IMR-90 (cell line): ENCODE measurements around the gene PSME4. TPM values are rescaled to one million over a fixed set of nuclear protein-coding genes. Genes with fewer than 3 reads are reported as not detected.

Source experiments
- ATAC-seq: fragments of 200-7000 bp; cut with Tn5 transposase; 2 replicates; pipeline ENCODE4 v1.9.1; 2020; ENCODE audit warnings: low read depth, mild to moderate bottlenecking, moderate library complexity
- BruUV-seq: library from RNA; stranded (reverse); fragments of 400-500 nt; replicated peaks from 2 replicates; lab custom pipeline; 2021; lab: Mats Ljungman, UMichigan
- CTCF ChIA-PET: fragments of 300-600 bp; formaldehyde crosslinking; extraction: SDS; loops from one replicate; lab custom pipeline; 2021; ENCODE audit warnings: antibody characterized with exemption; lab: Yijun Ruan, JAX
- POLR2A ChIA-PET: fragments of 300-600 bp; sonication (Branson Sonifier 250); formaldehyde crosslinking; loops from one replicate; lab custom pipeline; 2022; ENCODE audit warnings: antibody characterized with exemption; ENCODE audit not compliant: unreplicated experiment; lab: Charles Lee
- DNase-seq: peaks from one replicate; pipeline ENCODE4 v3.0.0; 2013
- H2AFZ ChIP-seq: replicated peaks from 2 replicates; pipeline ENCODE3; 2013; ENCODE audit warnings: low read length, mild to moderate bottlenecking; ENCODE audit not compliant: poor library complexity
- H2AK5ac ChIP-seq: 2 replicates; pipeline ENCODE4 v1.6.1; 2013; ENCODE audit warnings: low read depth, low read length, inconsistent platforms
- H2AK9ac ChIP-seq: replicated peaks from 2 replicates; pipeline ENCODE3; 2013; ENCODE audit warnings: mild to moderate bottlenecking, low read depth, low read length, moderate library complexity; ENCODE audit not compliant: poor library complexity
- H2BK120ac ChIP-seq: 2 replicates; pipeline ENCODE4 v1.6.1; 2013; ENCODE audit warnings: low read depth, low read length, inconsistent platforms
- H2BK15ac ChIP-seq: 3 replicates; pipeline ENCODE4 v1.6.1; 2013; ENCODE audit warnings: low read depth, low read length, inconsistent platforms
- H2BK20ac ChIP-seq: 2 replicates; pipeline ENCODE4 v1.6.1; 2013; ENCODE audit warnings: low read depth, mild to moderate bottlenecking, inconsistent platforms, low read length, moderate library complexity
- H2BK5ac ChIP-seq: 2 replicates; pipeline ENCODE4 v1.6.1; 2013; ENCODE audit warnings: mild to moderate bottlenecking, low read depth, low read length, inconsistent platforms; ENCODE audit not compliant: poor library complexity, severe bottlenecking
- H3K14ac ChIP-seq: replicated peaks from 2 replicates; pipeline ENCODE4 v1.6.1; 2013; ENCODE audit warnings: low read depth, low read length, inconsistent platforms
- H3K18ac ChIP-seq: 2 replicates; pipeline ENCODE4 v1.6.1; 2013; ENCODE audit warnings: low read depth, low read length, control low read depth
- H3K23ac ChIP-seq: 2 replicates; pipeline ENCODE4 v1.6.1; 2013; ENCODE audit warnings: low read depth, low read length, inconsistent platforms
- H3K27ac ChIP-seq: 2 replicates; pipeline ENCODE4 v1.5.1; 2013; ENCODE audit warnings: mild to moderate bottlenecking, control low read depth, low read length; ENCODE audit not compliant: insufficient read depth
- H3K27me3 ChIP-seq: 2 replicates; pipeline ENCODE4 v1.6.1; 2013; ENCODE audit warnings: low read length; ENCODE audit not compliant: control insufficient read depth, insufficient read depth
- H3K36me3 ChIP-seq: 2 replicates; pipeline ENCODE4 v1.6.1; 2013; ENCODE audit warnings: low read length, mixed read lengths; ENCODE audit not compliant: control insufficient read depth, insufficient read depth
- H3K4ac ChIP-seq: 2 replicates; pipeline ENCODE4 v1.6.1; 2013; ENCODE audit warnings: low read depth, low read length, inconsistent platforms
- H3K4me1 ChIP-seq: 2 replicates; pipeline ENCODE4 v1.6.1; 2013; ENCODE audit warnings: low read length, mixed read lengths; ENCODE audit not compliant: control insufficient read depth, insufficient read depth
- H3K4me2 ChIP-seq: 2 replicates; pipeline ENCODE4 v1.6.1; 2013; ENCODE audit warnings: low read depth, mild to moderate bottlenecking, control low read depth, low read length, moderate library complexity
- H3K4me3 ChIP-seq: 2 replicates; pipeline ENCODE4 v1.5.1; 2013; ENCODE audit warnings: low read depth, mild to moderate bottlenecking, control low read depth, low read length, moderate library complexity; ENCODE audit not compliant: insufficient read depth
- H3K56ac ChIP-seq: 2 replicates; pipeline ENCODE4 v1.6.1; 2013; ENCODE audit warnings: low read length, inconsistent platforms; ENCODE audit not compliant: insufficient read depth; ENCODE audit errors: extremely low read depth
- H3K79me1 ChIP-seq, 2 experiments: 2 replicates each; pipeline ENCODE4 v1.6.1; 2013; ENCODE audit warnings: low read length in 2 of 2, inconsistent platforms in 1 of 2, low read depth in 1 of 2
- H3K9ac ChIP-seq: 2 replicates; pipeline ENCODE4 v1.6.1; 2013; ENCODE audit warnings: low read depth, low read length, control low read depth
- H3K9me1 ChIP-seq: 2 replicates; pipeline ENCODE4 v1.6.1; 2013; ENCODE audit warnings: low read length, inconsistent platforms; ENCODE audit not compliant: insufficient read depth
- H3K9me3 ChIP-seq: 2 replicates; pipeline ENCODE4 v1.6.1; 2013; ENCODE audit warnings: low read length; ENCODE audit not compliant: control insufficient read depth, insufficient read depth
- H4K20me1 ChIP-seq: 2 replicates; pipeline ENCODE4 v1.6.1; 2013; ENCODE audit warnings: low read length, inconsistent platforms; ENCODE audit not compliant: insufficient read depth
- H4K5ac ChIP-seq: 2 replicates; pipeline ENCODE4 v1.6.1; 2013; ENCODE audit warnings: mild to moderate bottlenecking, low read depth, low read length, control low read depth
- H4K8ac ChIP-seq, 2 experiments: 2 replicates each; pipeline ENCODE4 v1.6.1; 2013; ENCODE audit warnings: low read depth in 2 of 2, low read length in 2 of 2, control low read depth in 1 of 2, inconsistent platforms in 1 of 2
- H4K91ac ChIP-seq: 2 replicates; pipeline ENCODE4 v1.6.1; 2013; ENCODE audit warnings: low read depth, low read length, inconsistent platforms; ENCODE audit not compliant: insufficient read depth
- BHLHE40 ChIP-seq: fragments of 150-350 bp; IDR thresholded peaks from 2 replicates; pipeline ENCODE4 v1.6.1; 2016; ENCODE audit warnings: mild to moderate bottlenecking, low read depth, low read length
- CEBPB ChIP-seq: IDR thresholded peaks from 2 replicates; pipeline ENCODE4 v1.6.1; 2012; ENCODE audit warnings: low read depth, low read length, improper control_type of control experiment
- CHD1 ChIP-seq: IDR thresholded peaks from 2 replicates; pipeline ENCODE4 v1.6.1; 2012; ENCODE audit warnings: low read depth, low read length, improper control_type of control experiment
- FOS ChIP-seq: fragments of 150-350 bp; IDR thresholded peaks from 2 replicates; pipeline ENCODE4 v1.6.1; 2016; ENCODE audit warnings: low read depth, low read length
- MAFK ChIP-seq: IDR thresholded peaks from 2 replicates; pipeline ENCODE4 v1.6.1; 2012; ENCODE audit warnings: low read depth, low read length, improper control_type of control experiment
- MAZ ChIP-seq: IDR thresholded peaks from 2 replicates; pipeline ENCODE4 v1.6.1; 2012; ENCODE audit warnings: low read depth, mild to moderate bottlenecking, low read length, improper control_type of control experiment, moderate library complexity, borderline replicate concordance
- MXI1 ChIP-seq: IDR thresholded peaks from 2 replicates; pipeline ENCODE4 v1.6.1; 2012; ENCODE audit warnings: low read depth, mild to moderate bottlenecking, low read length, moderate library complexity, borderline replicate concordance
- NFE2L2 ChIP-seq: fragments of 150-350 bp; IDR thresholded peaks from 2 replicates; pipeline ENCODE4 v1.6.1; 2016; ENCODE audit warnings: low read depth, mild to moderate bottlenecking, low read length
- POLR2A ChIP-seq: IDR thresholded peaks from 2 replicates; pipeline ENCODE4 v1.6.1; 2012; ENCODE audit warnings: mild to moderate bottlenecking, low read depth, low read length
- RAD21 ChIP-seq: IDR thresholded peaks from 2 replicates; pipeline ENCODE4 v1.6.1; 2012; ENCODE audit warnings: low read length, improper control_type of control experiment
- RCOR1 ChIP-seq: IDR thresholded peaks from 2 replicates; pipeline ENCODE4 v1.6.1; 2012; ENCODE audit warnings: mild to moderate bottlenecking, low read length, improper control_type of control experiment; ENCODE audit not compliant: insufficient replicate concordance
- RFX5 ChIP-seq: IDR thresholded peaks from 2 replicates; pipeline ENCODE4 v1.8.0; 2012; ENCODE audit warnings: low read depth, mild to moderate bottlenecking, low read length, moderate library complexity
- SMC3 ChIP-seq: fragments of 150-350 bp; IDR thresholded peaks from 2 replicates; pipeline ENCODE4 v1.6.1; 2016; ENCODE audit warnings: low read depth, mild to moderate bottlenecking, antibody characterized with exemption, low read length, moderate library complexity
- WGBS, 2 experiments: methylation state at CpG; one replicate each; pipeline versions ENCODE4 v1.1.5 to v1.1.7; 2013; ENCODE audit warnings: missing lambda C conversion rate in 2 of 2; ENCODE audit not compliant: insufficient read length in 1 of 2; ENCODE audit errors: extremely low coverage in 2 of 2; 5-methylcytosine and 5-hydroxymethylcytosine counted together
- dilution Hi-C: fragments of 300-500 bp; cut with HindIII; formaldehyde crosslinking; loops from one replicate; pipeline ENCODE4 v1.14.3; 2018; ENCODE audit warnings: low sequenced_read_pairs; ENCODE audit not compliant: unreplicated experiment
- in situ Hi-C: fragments of 300-500 bp; cut with MboI; formaldehyde crosslinking; loops from 3 replicates; pipeline ENCODE4 v1.14.3; 2019; ENCODE audit warnings: low sequenced_read_pairs, inconsistent platforms, mixed read lengths
- intact Hi-C: fragments of 100-400 bp; cut with micrococcal nuclease; formaldehyde crosslinking; loops from 2 replicates; pipeline ENCODE4 v1.10.0; 2022
- polyA plus RNA-seq, 3 experiments: library from polyadenylated mRNA; depleted of rRNA; stranded (reverse); fragments of >200 nt; gene quantifications; 2 replicates each; pipeline ENCODE4 v1.2.3, GENCODE V29; 2012; ENCODE audit warnings: low replicate concordance in 1 of 3
- total RNA-seq: library from RNA; depleted of rRNA; stranded (reverse); fragments of >200 nt; gene quantifications from 2 replicates; pipeline ENCODE4 v1.2.3, GENCODE V29; 2012
- TF ChIP-seq, protein P1 (sequence below): fragments of 150-350 bp; IDR thresholded peaks from 2 replicates; pipeline ENCODE4 v1.6.1; 2016; ENCODE audit warnings: low read depth, mild to moderate bottlenecking, low read length, moderate library complexity, borderline replicate concordance
- TF ChIP-seq, protein P2 (sequence below): conservative IDR thresholded peaks from 2 replicates; pipeline ENCODE4 v1.5.1; 2012; ENCODE audit warnings: mild to moderate bottlenecking, low read depth, low read length, improper control_type of control experiment
- TF ChIP-seq, protein P3 (sequence below): fragments of 150-350 bp; IDR thresholded peaks from 2 replicates; pipeline ENCODE4 v1.6.1; 2017; ENCODE audit warnings: mild to moderate bottlenecking, antibody characterized with exemption, low read length, low read depth

The PSME4 gene
- total and polyA plus RNA-seq, 2 of the 4 experiments (the other 2 are of a cell fraction): 28.2 to 61.3 TPM

DNA sequence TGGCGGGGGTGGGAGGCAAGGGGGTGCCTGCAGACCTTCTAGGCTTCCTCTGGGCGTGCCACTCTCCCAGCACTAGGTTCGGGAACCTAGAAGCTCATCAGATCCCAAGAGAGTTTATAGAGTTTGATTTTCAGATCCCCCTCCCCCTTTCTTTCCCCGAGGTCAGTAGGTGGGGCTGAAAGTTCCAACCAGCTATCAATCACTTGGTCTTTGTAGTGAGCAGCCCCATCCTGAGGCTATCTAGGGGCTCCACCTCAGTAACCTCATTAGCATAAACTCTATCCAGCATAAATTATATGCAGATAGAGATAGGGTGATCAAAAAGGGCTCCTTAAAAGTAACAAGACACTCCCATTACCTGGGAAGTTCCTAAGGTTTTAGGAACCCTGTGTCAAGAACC is 151.2 kb downstream of the PSME4 start:
- in situ Hi-C loops: no loop called here
- no peak overlapping the region for H3K14ac ChIP-seq
- peaks cover 0 to 8% of the 10 kb centered on the region in 2 experiments; a peak in 2 of 4 replicates for H3K79me1 ChIP-seq
- H3K36me3 ChIP-seq: peaks cover 16% of the 10 kb centered on the region
- H4K91ac ChIP-seq: no peak overlapping the region
- H4K8ac ChIP-seq: no peak overlapping the region
- H3K9me1 ChIP-seq: peaks cover 7% of the 10 kb centered on the region
- no peak overlapping the region for H2BK5ac ChIP-seq
- no peak overlapping the region for H2AK9ac ChIP-seq
- BruUV-seq: no TSS peak
- ChIA-PET CTCF (no interaction called here), POLR2A (no interaction called here)
- H4K20me1 ChIP-seq: no peaks in the 10 kb centered on the region
- H2BK20ac ChIP-seq: no peak overlapping the region
- no peak overlapping the region for H3K9ac ChIP-seq
- dilution Hi-C loops: no loop called here
- intact Hi-C loops: no loop called here
- no peak for ATAC-seq
- no peak overlapping the region for H2AFZ ChIP-seq
- no peaks in the 10 kb centered on the region for H3K9me3 ChIP-seq
- H3K18ac ChIP-seq: no peak overlapping the region
- no peak overlapping the region for H3K56ac ChIP-seq
- DNase-seq: no peak
- H2BK120ac ChIP-seq: no peak overlapping the region
- H3K27ac ChIP-seq: no peak overlapping the region
- H3K27me3 ChIP-seq: no peaks in the 10 kb centered on the region
- no peak overlapping the region for H3K4ac ChIP-seq
- no CpG with 5 or more reads among the region's 4 CpGs for WGBS, 2 experiments
- H3K4me3 ChIP-seq: no peak overlapping the region
- TF ChIP-seq MAZ: no peak
- no peak for TF ChIP-seq MAFK
- TF ChIP-seq NFE2L2: no peak
- TF ChIP-seq, protein P1, sequence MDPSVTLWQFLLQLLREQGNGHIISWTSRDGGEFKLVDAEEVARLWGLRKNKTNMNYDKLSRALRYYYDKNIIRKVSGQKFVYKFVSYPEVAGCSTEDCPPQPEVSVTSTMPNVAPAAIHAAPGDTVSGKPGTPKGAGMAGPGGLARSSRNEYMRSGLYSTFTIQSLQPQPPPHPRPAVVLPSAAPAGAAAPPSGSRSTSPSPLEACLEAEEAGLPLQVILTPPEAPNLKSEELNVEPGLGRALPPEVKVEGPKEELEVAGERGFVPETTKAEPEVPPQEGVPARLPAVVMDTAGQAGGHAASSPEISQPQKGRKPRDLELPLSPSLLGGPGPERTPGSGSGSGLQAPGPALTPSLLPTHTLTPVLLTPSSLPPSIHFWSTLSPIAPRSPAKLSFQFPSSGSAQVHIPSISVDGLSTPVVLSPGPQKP: no peak
- no peak for TF ChIP-seq RFX5
- TF ChIP-seq CHD1: no peak
- no peak for TF ChIP-seq SMC3
- no peak for TF ChIP-seq BHLHE40
- TF ChIP-seq MXI1: no peak
- no peak for TF ChIP-seq RAD21
- no peak for TF ChIP-seq FOS
- no peak for TF ChIP-seq POLR2A
- TF ChIP-seq, protein P2, sequence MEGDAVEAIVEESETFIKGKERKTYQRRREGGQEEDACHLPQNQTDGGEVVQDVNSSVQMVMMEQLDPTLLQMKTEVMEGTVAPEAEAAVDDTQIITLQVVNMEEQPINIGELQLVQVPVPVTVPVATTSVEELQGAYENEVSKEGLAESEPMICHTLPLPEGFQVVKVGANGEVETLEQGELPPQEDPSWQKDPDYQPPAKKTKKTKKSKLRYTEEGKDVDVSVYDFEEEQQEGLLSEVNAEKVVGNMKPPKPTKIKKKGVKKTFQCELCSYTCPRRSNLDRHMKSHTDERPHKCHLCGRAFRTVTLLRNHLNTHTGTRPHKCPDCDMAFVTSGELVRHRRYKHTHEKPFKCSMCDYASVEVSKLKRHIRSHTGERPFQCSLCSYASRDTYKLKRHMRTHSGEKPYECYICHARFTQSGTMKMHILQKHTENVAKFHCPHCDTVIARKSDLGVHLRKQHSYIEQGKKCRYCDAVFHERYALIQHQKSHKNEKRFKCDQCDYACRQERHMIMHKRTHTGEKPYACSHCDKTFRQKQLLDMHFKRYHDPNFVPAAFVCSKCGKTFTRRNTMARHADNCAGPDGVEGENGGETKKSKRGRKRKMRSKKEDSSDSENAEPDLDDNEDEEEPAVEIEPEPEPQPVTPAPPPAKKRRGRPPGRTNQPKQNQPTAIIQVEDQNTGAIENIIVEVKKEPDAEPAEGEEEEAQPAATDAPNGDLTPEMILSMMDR: no peak
- TF ChIP-seq CEBPB: no peak
- TF ChIP-seq, protein P3, sequence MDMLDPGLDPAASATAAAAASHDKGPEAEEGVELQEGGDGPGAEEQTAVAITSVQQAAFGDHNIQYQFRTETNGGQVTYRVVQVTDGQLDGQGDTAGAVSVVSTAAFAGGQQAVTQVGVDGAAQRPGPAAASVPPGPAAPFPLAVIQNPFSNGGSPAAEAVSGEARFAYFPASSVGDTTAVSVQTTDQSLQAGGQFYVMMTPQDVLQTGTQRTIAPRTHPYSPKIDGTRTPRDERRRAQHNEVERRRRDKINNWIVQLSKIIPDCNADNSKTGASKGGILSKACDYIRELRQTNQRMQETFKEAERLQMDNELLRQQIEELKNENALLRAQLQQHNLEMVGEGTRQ: no peak
- no peak for TF ChIP-seq RCOR1
- no peak overlapping the region for H2BK15ac ChIP-seq
- H3K4me1 ChIP-seq: no peaks in the 10 kb centered on the region
- H3K23ac ChIP-seq: no peak overlapping the region
- no peak overlapping the region for H3K4me2 ChIP-seq
- H4K5ac ChIP-seq: no peak overlapping the region
- H2AK5ac ChIP-seq: no peak overlapping the region
